ELR (cell line): ENCODE results near the gene TFAP2C.

Experiments
- DNase-seq: peaks from one replicate; pipeline ENCODE4 v3.0.0-alpha.2; 2015; ENCODE audit warnings: low read depth

Gene TFAP2C

GRCh38 chr20:56628873-56629463 is at the start of gene TFAP2C:
Gene TFAP2C, plus strand, starts transcription at chr20:56629306. Its CDS starts 239 bp downstream, at chr20:56629545.
- peak; percentile 94 for DNase-seq

GRCh38 chr20:56580226-56580625 is 48.9 kb upstream of the TFAP2C start:
- no peak for DNase-seq

- no peak for DNase-seq
Observed at GRCh38 chr20:56581701-56582100, 47.4 kb upstream of the TFAP2C start.

GRCh38 chr20:56582542-56582941 is 46.6 kb upstream of the TFAP2C start:
- no peak for DNase-seq

GRCh38 chr20:56584916-56585315 is 44.2 kb upstream of the TFAP2C start:
- DNase-seq: no peak

GRCh38 chr20:56587307-56588041 is 41.6 kb upstream of the TFAP2C start:
- no peak for DNase-seq

GRCh38 chr20:56588996-56589395 is 40.1 kb upstream of the TFAP2C start:
- DNase-seq: no peak

- no peak for DNase-seq
Observed at GRCh38 chr20:56589633-56590032, 39.5 kb upstream of the TFAP2C start.

- no peak for DNase-seq
Observed at GRCh38 chr20:56590888-56591287, 38.2 kb upstream of the TFAP2C start.

- DNase-seq: no peak
Observed at GRCh38 chr20:56592211-56592610, 36.9 kb upstream of the TFAP2C start.

- peak; percentile 12 for DNase-seq
Observed at GRCh38 chr20:56592817-56593216, 36.3 kb upstream of the TFAP2C start.

- DNase-seq: no peak
Observed at GRCh38 chr20:56595746-56596475, 33.2 kb upstream of the TFAP2C start.

GRCh38 chr20:56601166-56601565 is 27.9 kb upstream of the TFAP2C start:
- DNase-seq: no peak

GRCh38 chr20:56604673-56605072 is 24.4 kb upstream of the TFAP2C start:
- DNase-seq: no peak

GRCh38 chr20:56605261-56605996 is 23.7 kb upstream of the TFAP2C start:
- no peak for DNase-seq

GRCh38 chr20:56606174-56606945 is 22.7 kb upstream of the TFAP2C start:
- DNase-seq: peak; percentile 39

GRCh38 chr20:56607061-56607704 is 21.9 kb upstream of the TFAP2C start:
- DNase-seq: no peak

- no peak for DNase-seq
Observed at GRCh38 chr20:56608376-56608775, 20.7 kb upstream of the TFAP2C start.

GRCh38 chr20:56609321-56609720 is 19.8 kb upstream of the TFAP2C start:
- DNase-seq: no peak

- DNase-seq: no peak
Observed at GRCh38 chr20:56610098-56610497, 19.0 kb upstream of the TFAP2C start.

GRCh38 chr20:56614196-56614595 is 14.9 kb upstream of the TFAP2C start:
- no peak for DNase-seq
